ENCODE results near the gene DAP3. TPM values are rescaled to one million over a fixed set of nuclear protein-coding genes. Genes with fewer than 3 reads are reported as not detected.
"Not testable (repeated sequence)": the region's sequence is repeated elsewhere in the genome, so short reads cannot be mapped to it uniquely, and the experiment has no call there.

Gene DAP3
- total and polyA plus RNA-seq, 2 of the 13 experiments (the other 11 are each of a cell fraction or from before 2014, with no cell fraction given): 129 to 133 TPM

GRCh38 chr1:155699062-155699461 is 10.2 kb downstream of the DAP3 start:
- H3K27me3 ChIP-seq (ENCODE audit: control insufficient read depth in 1 of 2, insufficient read depth in 2 of 2, low read length in 2 of 2); H2AFZ ChIP-seq (ENCODE audit: low read length); FAIRE-seq; intact Hi-C loops (cut with micrococcal nuclease; ENCODE audit: unreplicated experiment); H3K9me3 ChIP-seq (ENCODE audit: low read length); CTCF ChIA-PET (ENCODE audit: low intra/inter-chr PET ratio, low total read pairs); BruUV-seq (replicated peaks); in situ Hi-C loops (cut with HindIII; ENCODE audit: extremely low pct_ligation_motif_present, low pct_unique_long_range_greater_than_20kb); H4K20me1 ChIP-seq (ENCODE audit: insufficient read depth, low read length); H3K36me3 ChIP-seq (replicated peaks in 1 of 2; ENCODE audit: control insufficient read depth in 1 of 2, insufficient read depth in 2 of 2, low read length in 2 of 2): not testable (repeated sequence)
- WGBS (ENCODE audit: low lambda C conversion rate): 33% methylated on average over 4 of the region's 4 CpGs
- POLR2A ChIA-PET: interaction anchor here (0.9 to 1.5 kb wide), 4 partner anchors 9 to 136 kb away, joined by 3 to 10 read pairs (median 4); partner anchors contain the start of genes ASH1L, DAP3 and YY1AP1
- DNase-seq (ENCODE audit: low spot score) (peak; percentile 24), ATAC-seq (peak; percentile 55)
- Histone ChIP-seq H3K4me2 (ENCODE audit: low read depth, low read length) (peak overlapping the region; percentile 85), H3K27ac (ENCODE audit: extremely low read length, insufficient read depth, low read length) (peak overlapping the region; percentile 85), H3K4me3 (replicated peaks in 1 of 3; ENCODE audit: insufficient read depth in 1 of 3, low read depth in 2 of 3, low read length in 3 of 3) (peak overlapping the region; percentile 49 to 80 (median 63); a peak in 5 of 6 replicates), H3K9ac (ENCODE audit: insufficient read depth, low read depth, low read length) (peak overlapping the region; percentile 79), H3K4me1 (ENCODE audit: insufficient read depth, low read length) (peaks cover 60% of the 10 kb centered on the region), H3K79me2 (ENCODE audit: insufficient read depth, low read length) (peaks cover 78% of the 10 kb centered on the region)
- TF ChIP-seq POLR2A (IDR thresholded peaks at IDR 0.05; ENCODE audit: insufficient read depth in 1 of 2, low read depth in 2 of 2, low read length in 2 of 2) (0 out of 4 replicates have a peak, but pooled peaks of 1 of the 2 experiments have one; percentile 3), ZNF430 (CRISPR knock-in tag; IDR thresholded peaks at IDR 0.05) (0 out of 2 replicates have a peak, but pooled peaks have one; percentile 20), ASH2L (IDR thresholded peaks at IDR 0.05; ENCODE audit: insufficient read length, low read depth, low read length) (peak; percentile 15)

GRCh38 chr1:155701675-155702074 is 12.8 kb downstream of the DAP3 start:
- POLR2A ChIA-PET; CTCF ChIA-PET (ENCODE audit: low intra/inter-chr PET ratio, low total read pairs); H3K36me3 ChIP-seq (replicated peaks in 1 of 2; ENCODE audit: control insufficient read depth in 1 of 2, insufficient read depth in 2 of 2, low read length in 2 of 2); in situ Hi-C loops (cut with HindIII; ENCODE audit: extremely low pct_ligation_motif_present, low pct_unique_long_range_greater_than_20kb); H4K20me1 ChIP-seq (ENCODE audit: insufficient read depth, low read length); intact Hi-C loops (cut with micrococcal nuclease; ENCODE audit: unreplicated experiment); ATAC-seq; DNase-seq (ENCODE audit: low spot score); H3K9me3 ChIP-seq (ENCODE audit: low read length); H3K4me2 ChIP-seq (ENCODE audit: low read depth, low read length); H3K27me3 ChIP-seq (ENCODE audit: control insufficient read depth in 1 of 2, insufficient read depth in 2 of 2, low read length in 2 of 2); H2AFZ ChIP-seq (ENCODE audit: low read length); BruUV-seq (replicated peaks); H3K9ac ChIP-seq (ENCODE audit: insufficient read depth, low read depth, low read length); H3K4me3 ChIP-seq (replicated peaks in 1 of 3; ENCODE audit: insufficient read depth in 1 of 3, low read depth in 2 of 3, low read length in 3 of 3): not testable (repeated sequence)
- Histone ChIP-seq H3K27ac (ENCODE audit: extremely low read length, insufficient read depth, low read length) (peak overlapping the region; percentile 60), H3K79me2 (ENCODE audit: insufficient read depth, low read length) (peaks cover 68% of the 10 kb centered on the region), H3K4me1 (ENCODE audit: insufficient read depth, low read length) (peaks cover 33% of the 10 kb centered on the region)
- 22% methylated on average over 2 of the region's 2 CpGs for WGBS (ENCODE audit: low lambda C conversion rate)
- FAIRE-seq: peak; percentile 21
